Gastrocnemius medialis (tissue), 4 donors: ENCODE results near the gene TTLL10. TPM values are rescaled to one million over a fixed set of nuclear protein-coding genes. Genes with fewer than 3 reads are reported as not detected.
A peak's percentile ranks its signal among the peaks of the same experiment; 100 is the strongest.

Source experiments
- ATAC-seq, 2 donors: fragments of 150-250 bp; one replicate each; pipeline ENCODE4 v1.9.1; 2016
- DNase-seq, 2 donors: peaks; one replicate each; pipeline ENCODE4 v3.0.0-alpha.2; 2019
- H3K27ac ChIP-seq, 4 donors: fragments of 200-600 bp; sonication (generic); 1 replicate in 1 of 4; 2 replicates in 3 of 4; pipeline ENCODE4 v1.5.1; 2016 to 2018; ENCODE audit warnings: mild to moderate bottlenecking in 2 of 4, moderate library complexity in 1 of 4
- H3K27me3 ChIP-seq, 3 donors: fragments of 200-600 bp; sonication (generic) in 2 of 3; 1 replicate in 1 of 3; 2 replicates in 2 of 3; pipeline versions ENCODE4 v1.5.1 to v1.6.0; 2016 to 2019; ENCODE audit warnings: mild to moderate bottlenecking in 1 of 3, moderate library complexity in 1 of 3
- H3K36me3 ChIP-seq, 2 donors: fragments of 200-600 bp; sonication (generic) in 1 of 2; one replicate each; pipeline ENCODE4 v1.5.1; 2017 to 2018
- H3K4me1 ChIP-seq, 2 donors: fragments of 200-600 bp; sonication (generic) in 1 of 2; one replicate each; pipeline ENCODE4 v1.5.1; 2016 to 2017; ENCODE audit warnings: mild to moderate bottlenecking in 2 of 2
- H3K4me3 ChIP-seq, 4 donors: fragments of 200-600 bp; sonication (generic) in 3 of 4; 1 replicate in 1 of 4; 2 replicates in 3 of 4; pipeline ENCODE4 v1.5.1; 2016 to 2019; ENCODE audit warnings: mild to moderate bottlenecking in 2 of 4
- H3K9me3 ChIP-seq, 3 donors: fragments of 200-600 bp; sonication (generic) in 2 of 3; 1 replicate in 1 of 3; 2 replicates in 2 of 3; pipeline ENCODE4 v1.5.1; 2016 to 2019
- CTCF ChIP-seq, 5 experiments: fragments of 450-650 bp in 3 of 5; fragments of 200-600 bp in 2 of 5; sonication (generic) in 2 of 5; IDR thresholded peaks in 4 of 5; conservative IDR thresholded peaks in 1 of 5; 1 replicate in 4 of 5; 2 replicates in 1 of 5; pipeline ENCODE4 v1.5.1; 2016 to 2019; ENCODE audit warnings: antibody characterized with exemption in 5 of 5, mild to moderate bottlenecking in 3 of 5, moderate library complexity in 3 of 5
- POLR2A ChIP-seq, 2 donors: fragments of 450-650 bp; IDR thresholded peaks; one replicate each; pipeline ENCODE4 v1.6.1; 2017; ENCODE audit warnings: antibody characterized with exemption in 2 of 2, mild to moderate bottlenecking in 2 of 2, moderate library complexity in 2 of 2
- in situ Hi-C, 4 donors: fragments of 200-750 bp; cut with MboI; loops; one replicate each; pipeline versions ENCODE4 v1.15.0 to v1.8.0; 2017; ENCODE audit warnings: low sequenced_read_pairs in 4 of 4
- intact Hi-C: fragments of 100-400 bp; cut with DNase I; formaldehyde crosslinking; loops from one replicate; pipeline ENCODE4 v1.15.1; 2023; ENCODE audit warnings: low total_unique reads
- total RNA-seq, 4 donors: library from RNA; depleted of rRNA; stranded (reverse); fragments of >200 nt; gene quantifications; one replicate each; pipeline versions ENCODE4 v1.1.0 to v1.2.3, GENCODE V29; 2016

TTLL10 gene
- total RNA-seq, 4 donors from 2014 or later, result 0.13 to 0.16 TPM; not detected in 2

- Histone ChIP-seq H3K36me3 (no peaks in the 10 kb centered on the region), H3K27ac (no peak overlapping the region), H3K4me1 (no peaks in the 10 kb centered on the region), H3K27me3 (peaks cover 2 to 31% (median 14%) of the 10 kb centered on the region in 3 donors), H3K9me3 (no peaks in the 10 kb centered on the region), H3K4me3 (no peak overlapping the region)
- in situ Hi-C loops, result no loop called here
- TF ChIP-seq POLR2A (IDR thresholded peaks at IDR 0.05) (no peak), CTCF (IDR thresholded peaks at IDR 0.05 in 4 of 5, conservative IDR thresholded peaks at IDR 0.05 in 1 of 5) (no peak)
- intact Hi-C loops, result no loop called here
- DNase-seq (no peak), ATAC-seq (no peak)
Measured at GRCh38 chr1:1179983-1180861, 6.5 kb downstream of the TTLL10 start.

- intact Hi-C loops, result no loop called here
- Histone ChIP-seq H3K9me3 (no peaks in the 10 kb centered on the region), H3K27me3 (peaks cover 2 to 20% (median 8%) of the 10 kb centered on the region in 3 donors), H3K36me3 (no peaks in the 10 kb centered on the region), H3K4me3 (no peak overlapping the region), H3K4me1 (no peaks in the 10 kb centered on the region), H3K27ac (no peak overlapping the region)
- TF ChIP-seq CTCF (IDR thresholded peaks at IDR 0.05 in 4 of 5, conservative IDR thresholded peaks at IDR 0.05 in 1 of 5), result no peak
- TF ChIP-seq POLR2A (IDR thresholded peaks at IDR 0.05), result no peak
- in situ Hi-C loops, result no loop called here
- DNase-seq, result no peak
- ATAC-seq, result no peak
Measured at GRCh38 chr1:1181129-1181937, 7.7 kb downstream of the TTLL10 start.

- no peak overlapping the region for H3K27ac ChIP-seq
- H3K4me1 ChIP-seq, result no peaks in the 10 kb centered on the region
- no peaks in the 10 kb centered on the region for H3K9me3 ChIP-seq
- no peaks in the 10 kb centered on the region for H3K36me3 ChIP-seq
- peaks cover 1 to 17% (median 2%) of the 10 kb centered on the region in 3 donors for H3K27me3 ChIP-seq
- DNase-seq (no peak), ATAC-seq (no peak)
- peak overlapping the region in 1 of 4 donors; percentile 40 for H3K4me3 ChIP-seq
- intact Hi-C loops (no loop called here), in situ Hi-C loops (no loop called here)
- TF ChIP-seq POLR2A (IDR thresholded peaks at IDR 0.05), result no peak
- TF ChIP-seq CTCF (IDR thresholded peaks at IDR 0.05 in 4 of 5, conservative IDR thresholded peaks at IDR 0.05 in 1 of 5), result no peak
Measured at GRCh38 chr1:1181938-1182410, 8.3 kb downstream of the TTLL10 start.

- ATAC-seq (no peak), DNase-seq (no peak)
- Histone ChIP-seq H3K9me3 (no peaks in the 10 kb centered on the region), H3K4me1 (no peaks in the 10 kb centered on the region), H3K36me3 (no peaks in the 10 kb centered on the region), H3K27ac (peak overlapping the region in 1 of 4 donors; percentile 18), H3K27me3 (peaks cover 0 to 13% (median 2%) of the 10 kb centered on the region in 3 donors), H3K4me3 (peak overlapping the region in 2 of 4 donors; percentile 4 to 40)
- in situ Hi-C loops (no loop called here), intact Hi-C loops (no loop called here)
- TF ChIP-seq CTCF (IDR thresholded peaks at IDR 0.05 in 4 of 5, conservative IDR thresholded peaks at IDR 0.05 in 1 of 5) (no peak), POLR2A (IDR thresholded peaks at IDR 0.05) (no peak)
Measured at GRCh38 chr1:1182491-1183220, 9.0 kb downstream of the TTLL10 start.
